CD4-positive, alpha-beta T cell (primary cell): ENCODE results near the gene CASP1. TPM values are rescaled to one million over a fixed set of nuclear protein-coding genes. Genes with fewer than 3 reads are reported as not detected.

Source experiments
- ATAC-seq: fragments of 200-7000 bp; cut with Tn5 transposase; one replicate; pipeline ENCODE4 v1.10.0; 2022; ENCODE audit warnings: mild to moderate bottlenecking; ENCODE audit not compliant: poor library complexity
- CTCF ChIA-PET: fragments of 350-600 bp; sonication (Branson Sonifier 250); formaldehyde crosslinking; loops from one replicate; lab custom pipeline; 2021; ENCODE audit warnings: antibody characterized with exemption, inconsistent platforms; lab: Charles Lee
- POLR2A ChIA-PET: fragments of 350-600 bp; sonication (Branson Sonifier 250); formaldehyde crosslinking; loops from one replicate; lab custom pipeline; 2021; ENCODE audit warnings: antibody characterized with exemption, inconsistent platforms; lab: Charles Lee
- DNase-seq, 14 experiments: peaks; one replicate each; pipeline ENCODE4 v3.0.0-alpha.2; 2013 to 2020; ENCODE audit warnings: mixed read lengths in 2 of 14
- H3K27ac ChIP-seq, 2 donors: one replicate each; pipeline versions ENCODE4 v1.5.1 to v1.7.0; 2013; ENCODE audit warnings: low read length in 2 of 2, low read depth in 1 of 2, mild to moderate bottlenecking in 1 of 2
- H3K27me3 ChIP-seq, 2 experiments: 1 replicate in 1 of 2; 2 replicates in 1 of 2; pipeline versions ENCODE4 v1.6.1 to v1.7.0; 2013; ENCODE audit warnings: low read length in 2 of 2, control low read depth in 1 of 2, mild to moderate bottlenecking in 1 of 2, moderate library complexity in 1 of 2; ENCODE audit not compliant: insufficient read depth in 2 of 2, control insufficient read depth in 1 of 2
- H3K36me3 ChIP-seq: one replicate; pipeline ENCODE4 v1.6.1; 2013; ENCODE audit warnings: low read length, control low read depth; ENCODE audit not compliant: insufficient read depth
- H3K4me1 ChIP-seq: one replicate; pipeline ENCODE4 v1.6.1; 2013; ENCODE audit warnings: low read length, control low read depth; ENCODE audit not compliant: insufficient read depth
- H3K4me3 ChIP-seq: one replicate; pipeline ENCODE4 v1.5.1; 2013; ENCODE audit warnings: mild to moderate bottlenecking, low read length, moderate library complexity
- H3K9me3 ChIP-seq, 2 experiments: 1 replicate in 1 of 2; 2 replicates in 1 of 2; pipeline versions ENCODE4 v1.6.1 to v1.7.0; 2013; ENCODE audit warnings: low read length in 2 of 2, mild to moderate bottlenecking in 2 of 2, control low read depth in 1 of 2, moderate library complexity in 1 of 2; ENCODE audit not compliant: control insufficient read depth in 1 of 2, insufficient read depth in 1 of 2
- H3K27ac Mint-ChIP-seq: one replicate; pipeline ENCODE4 v1.8.0; 2020; ENCODE audit warnings: mixed read lengths
- H3K27me3 Mint-ChIP-seq: one replicate; pipeline ENCODE4 v1.8.0; 2021; ENCODE audit warnings: mixed read lengths
- H3K36me3 Mint-ChIP-seq: one replicate; pipeline ENCODE4 v1.8.0; 2021; ENCODE audit warnings: low read depth, mixed read lengths
- H3K4me1 Mint-ChIP-seq: one replicate; pipeline ENCODE4 v1.8.0; 2021; ENCODE audit warnings: low read depth, mixed read lengths
- H3K4me3 Mint-ChIP-seq: one replicate; pipeline ENCODE4 v1.8.0; 2020; ENCODE audit warnings: mild to moderate bottlenecking, mixed read lengths
- H3K9me3 Mint-ChIP-seq: one replicate; pipeline ENCODE4 v1.8.0; 2020; ENCODE audit warnings: mixed read lengths
- CTCF ChIP-seq: fragments of 200-600 bp; IDR thresholded peaks from one replicate; pipeline ENCODE4 v1.8.0; 2022; ENCODE audit warnings: antibody characterized with exemption, mild to moderate bottlenecking
- intact Hi-C, 2 experiments: fragments of 100-400 bp; cut with DNase I in 1 of 2; cut with micrococcal nuclease in 1 of 2; formaldehyde crosslinking; loops; one replicate each; pipeline versions ENCODE4 v1.15.1 to v1.9.0; 2023 to 2025; cut with DNase I, micrococcal nuclease
- total RNA-seq, 174 experiments: library from RNA in 2 of 174; stranded (reverse) in 2 of 174; gene quantifications; one replicate each; pipeline ENCODE4 v1.2.3 and lab custom pipeline; 2021 to 2026

The CASP1 gene
- total RNA-seq, 2 experiments from 2014 or later = 15.6 to 17.6 TPM

GRCh38 chr11:104999721-105000120 lies 35.2 kb downstream of the CASP1 start:
- H3K27ac Mint-ChIP-seq = no peak overlapping the region
- ChIA-PET CTCF (no interaction called here), POLR2A (no interaction called here)
- H3K4me1 Mint-ChIP-seq = peaks cover 6% of the 10 kb centered on the region
- intact Hi-C loops = loop anchor here (1.0 to 5.0 kb wide), 3 partner anchors 47 to 391 kb away; no protein-coding TSS in a partner anchor
- no peak overlapping the region for H3K27ac ChIP-seq
- no peak overlapping the region for H3K4me3 ChIP-seq
- no peaks in the 10 kb centered on the region for H3K9me3 Mint-ChIP-seq
- H3K4me3 Mint-ChIP-seq = no peak overlapping the region
- H3K36me3 Mint-ChIP-seq = no peaks in the 10 kb centered on the region
- ATAC-seq (no peak), DNase-seq (no peak)
- H3K27me3 Mint-ChIP-seq = no peaks in the 10 kb centered on the region
- H3K36me3 ChIP-seq = no peaks in the 10 kb centered on the region
- no peaks in the 10 kb centered on the region for H3K4me1 ChIP-seq
- TF ChIP-seq CTCF = no peak
- no peaks in the 10 kb centered on the region for H3K27me3 ChIP-seq
- no peaks in the 10 kb centered on the region for H3K9me3 ChIP-seq

- Histone ChIP-seq H3K27me3 (no peaks in the 10 kb centered on the region), H3K36me3 (no peaks in the 10 kb centered on the region), H3K9me3 (no peaks in the 10 kb centered on the region), H3K4me3 (no peak overlapping the region), H3K27ac (no peak overlapping the region), H3K4me1 (no peaks in the 10 kb centered on the region)
- DNase-seq = no peak
- ATAC-seq = no peak
- no peak for TF ChIP-seq CTCF
- ChIA-PET CTCF (no interaction called here), POLR2A (no interaction called here)
- peaks cover 6% of the 10 kb centered on the region for H3K4me1 Mint-ChIP-seq
- no peaks in the 10 kb centered on the region for H3K9me3 Mint-ChIP-seq
- no peak overlapping the region for H3K4me3 Mint-ChIP-seq
- no peaks in the 10 kb centered on the region for H3K36me3 Mint-ChIP-seq
- intact Hi-C loops = loop anchor here in 1 of 2 experiments (5.0 kb wide), 1 partner anchor 45 kb away; no protein-coding TSS in a partner anchor
- no peak overlapping the region for H3K27ac Mint-ChIP-seq
- no peaks in the 10 kb centered on the region for H3K27me3 Mint-ChIP-seq
These were observed 37.7 kb downstream of the CASP1 start for GRCh38 chr11:104997288-104997687.

- no peaks in the 10 kb centered on the region for H3K27me3 Mint-ChIP-seq
- no peaks in the 10 kb centered on the region for H3K36me3 Mint-ChIP-seq
- Histone ChIP-seq H3K27ac (no peak overlapping the region), H3K4me1 (no peaks in the 10 kb centered on the region), H3K9me3 (no peaks in the 10 kb centered on the region), H3K4me3 (no peak overlapping the region), H3K27me3 (no peaks in the 10 kb centered on the region), H3K36me3 (no peaks in the 10 kb centered on the region)
- intact Hi-C loops = loop anchor here in 1 of 2 experiments (5.0 kb wide), 1 partner anchor 43 kb away; no protein-coding TSS in a partner anchor
- ATAC-seq (no peak), DNase-seq (no peak)
- H3K9me3 Mint-ChIP-seq = no peaks in the 10 kb centered on the region
- no peak overlapping the region for H3K4me3 Mint-ChIP-seq
- no peak for TF ChIP-seq CTCF
- no peak overlapping the region for H3K27ac Mint-ChIP-seq
- POLR2A ChIA-PET = no interaction called here
- CTCF ChIA-PET = no interaction called here
- H3K4me1 Mint-ChIP-seq = no peaks in the 10 kb centered on the region
These were observed 39.9 kb downstream of the CASP1 start for GRCh38 chr11:104995001-104995408.
